Embryonic facial prominence (tissue), 1 donor: ENCODE results near the gene CLDN4.
"Not testable (repeated sequence)": the region's sequence is repeated elsewhere in the genome, so short reads cannot be mapped to it uniquely, and the experiment has no call there.

Experiments
- DNase-seq: peaks from one replicate; pipeline ENCODE4 v3.0.0-alpha.2; 2016; ENCODE audit errors: extremely low spot score

CLDN4 gene

DNA sequence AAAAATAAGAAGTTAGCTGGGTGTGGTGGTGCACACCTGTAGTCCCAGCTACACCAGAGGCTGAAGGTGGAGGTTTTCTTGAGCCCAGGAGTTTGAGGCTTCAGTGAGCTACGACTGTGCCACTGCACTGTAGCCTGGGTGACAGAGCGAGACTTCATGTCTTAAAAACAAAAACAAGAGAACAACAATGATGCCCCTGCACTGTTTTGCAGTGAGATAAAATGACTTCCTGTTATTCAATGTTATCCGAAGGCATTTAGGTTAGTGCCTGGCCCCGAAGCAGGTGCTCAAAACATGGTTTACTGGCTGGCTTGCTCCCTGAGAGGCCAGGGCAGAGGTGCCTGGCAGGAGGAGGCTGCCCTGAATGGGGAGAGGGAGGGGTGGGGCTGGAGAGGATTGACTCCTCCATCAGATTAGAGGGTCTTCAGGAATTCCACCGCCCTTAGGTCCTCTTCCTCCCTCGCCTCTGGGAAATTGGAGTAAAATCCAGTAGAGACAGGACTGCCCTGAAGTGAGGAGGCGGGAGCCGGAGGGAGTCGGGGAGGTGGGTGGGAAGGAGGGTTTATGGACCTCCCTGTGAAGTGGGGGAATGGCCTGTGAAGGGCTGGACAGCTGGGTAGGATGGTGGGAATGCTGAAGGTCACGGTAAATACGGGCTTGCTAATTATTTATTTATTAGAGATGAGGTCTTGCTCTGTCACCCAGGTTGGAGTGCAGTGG is 6.8 kb upstream of the CLDN4 start:
- DNase-seq: no peak

DNA sequence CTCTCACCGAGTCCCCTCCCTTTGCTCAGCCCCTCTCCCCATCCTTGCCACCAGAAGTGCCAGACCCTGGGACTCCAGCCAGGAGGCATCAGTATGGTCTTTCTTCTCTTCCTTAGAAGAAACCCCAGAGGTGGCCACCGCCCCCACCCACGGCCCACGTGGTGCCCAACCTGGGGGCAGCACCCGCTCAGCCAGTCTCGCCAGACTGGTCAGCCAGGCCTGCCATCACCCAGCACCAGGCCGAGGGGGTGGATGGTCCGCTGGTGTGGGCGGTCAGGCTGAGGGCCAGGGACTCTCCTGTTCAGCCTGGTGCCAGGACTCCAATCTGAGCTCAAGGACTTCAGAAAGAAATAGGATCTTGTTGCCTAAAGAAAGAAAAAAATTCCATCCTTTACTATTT is 5.8 kb upstream of the CLDN4 start:
- DNase-seq: no peak

DNA sequence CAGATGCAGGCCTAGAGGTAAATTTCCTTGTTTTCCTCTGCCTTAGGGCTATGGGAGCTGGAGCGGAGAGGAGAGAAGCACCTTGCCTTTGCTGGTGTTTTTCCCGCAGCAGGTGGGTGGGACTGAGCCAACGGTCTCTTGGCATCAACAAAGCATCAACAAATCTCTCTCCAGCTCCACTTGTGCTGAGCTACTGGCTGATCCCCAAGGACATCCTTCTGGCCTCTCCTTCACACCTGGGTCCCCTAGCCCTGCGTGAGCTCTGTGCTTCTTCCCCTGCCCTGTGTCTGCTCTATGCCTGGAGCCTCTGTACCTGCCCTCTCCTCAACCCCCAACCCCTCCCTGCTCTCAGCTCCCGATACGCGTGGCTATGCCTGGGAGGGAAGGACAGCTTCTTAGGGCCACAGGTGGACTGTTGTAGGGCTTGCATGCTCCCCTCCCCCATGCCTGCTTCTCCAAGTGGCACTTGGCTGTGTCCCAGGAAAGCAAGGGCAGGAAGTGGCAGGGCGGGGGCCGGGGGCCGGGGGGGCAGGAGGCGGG is 3.2 kb upstream of the CLDN4 start:
- no peak for DNase-seq

DNA sequence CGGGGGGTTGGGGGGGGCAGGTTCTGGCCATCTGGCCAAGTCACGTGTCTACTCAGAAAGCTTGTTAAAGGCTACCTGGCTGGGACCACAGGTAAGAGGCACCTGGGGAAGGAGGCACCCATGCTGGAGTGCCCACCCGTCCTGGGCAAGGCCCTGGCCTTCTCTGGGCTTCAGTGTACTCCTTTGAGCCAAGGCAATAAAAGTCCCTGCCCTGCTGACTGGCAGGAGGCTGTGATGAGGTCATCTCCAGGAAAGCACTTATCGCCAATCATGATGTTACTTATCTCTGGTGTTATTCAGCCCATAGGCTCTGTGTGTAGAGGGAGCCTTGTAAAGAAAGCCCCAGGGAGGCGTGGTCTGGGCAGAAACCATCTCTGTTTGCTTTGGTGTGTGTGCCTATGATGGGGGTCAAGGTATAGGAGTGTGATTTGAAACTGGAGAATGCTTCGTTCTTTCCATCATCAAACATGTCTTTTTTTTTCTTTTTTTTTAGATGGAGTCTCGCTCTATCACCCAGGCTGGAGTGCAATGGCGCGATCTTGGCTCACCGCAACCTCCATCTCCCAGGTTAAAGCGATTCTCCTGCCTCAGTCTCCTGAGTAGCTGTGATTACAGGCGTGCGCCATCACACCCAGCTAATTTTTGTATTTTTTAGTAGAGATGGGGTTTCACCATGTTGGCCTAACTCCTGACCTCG is 2.5 kb upstream of the CLDN4 start:
- no peak for DNase-seq

DNA sequence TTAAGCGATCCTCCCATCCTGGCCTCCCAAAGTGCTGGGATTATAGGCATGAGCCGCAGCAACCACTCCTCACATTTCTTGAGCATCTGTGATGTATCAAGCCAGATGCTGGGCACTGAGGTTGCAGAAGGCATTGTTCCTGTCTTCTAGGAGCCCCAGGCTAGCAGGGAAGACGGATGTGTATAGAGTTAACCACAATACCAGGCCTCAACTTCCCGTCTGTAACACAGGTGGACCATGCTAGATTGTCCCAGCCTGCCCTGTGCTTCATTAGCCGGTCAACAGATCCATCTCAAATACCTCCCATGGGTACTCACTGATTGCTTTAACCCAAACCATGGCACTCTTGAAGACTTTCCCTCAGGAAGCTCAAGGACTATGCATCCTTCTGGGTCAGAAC is 1.8 kb upstream of the CLDN4 start:
- DNase-seq: no peak

DNA sequence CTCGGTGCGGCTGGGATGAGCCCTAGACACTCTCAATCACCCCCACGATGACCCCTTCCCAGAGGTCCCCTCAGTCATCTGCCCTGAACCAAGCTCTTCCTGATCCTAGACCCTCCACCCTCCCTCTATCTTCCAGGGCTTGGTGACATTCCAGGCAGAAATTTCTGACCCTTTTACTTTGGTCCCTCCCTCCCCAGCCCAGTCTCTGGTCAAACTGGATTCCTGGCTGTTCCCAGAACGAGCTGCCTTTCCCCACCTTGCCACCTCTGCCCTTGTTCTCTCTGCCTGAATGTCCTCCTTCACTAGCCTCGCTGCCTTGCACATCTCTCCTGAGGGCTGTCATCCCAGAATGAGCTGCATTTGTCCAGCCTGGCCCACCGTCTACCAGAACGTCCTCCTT is 1.3 kb upstream of the CLDN4 start:
- no peak for DNase-seq

DNA sequence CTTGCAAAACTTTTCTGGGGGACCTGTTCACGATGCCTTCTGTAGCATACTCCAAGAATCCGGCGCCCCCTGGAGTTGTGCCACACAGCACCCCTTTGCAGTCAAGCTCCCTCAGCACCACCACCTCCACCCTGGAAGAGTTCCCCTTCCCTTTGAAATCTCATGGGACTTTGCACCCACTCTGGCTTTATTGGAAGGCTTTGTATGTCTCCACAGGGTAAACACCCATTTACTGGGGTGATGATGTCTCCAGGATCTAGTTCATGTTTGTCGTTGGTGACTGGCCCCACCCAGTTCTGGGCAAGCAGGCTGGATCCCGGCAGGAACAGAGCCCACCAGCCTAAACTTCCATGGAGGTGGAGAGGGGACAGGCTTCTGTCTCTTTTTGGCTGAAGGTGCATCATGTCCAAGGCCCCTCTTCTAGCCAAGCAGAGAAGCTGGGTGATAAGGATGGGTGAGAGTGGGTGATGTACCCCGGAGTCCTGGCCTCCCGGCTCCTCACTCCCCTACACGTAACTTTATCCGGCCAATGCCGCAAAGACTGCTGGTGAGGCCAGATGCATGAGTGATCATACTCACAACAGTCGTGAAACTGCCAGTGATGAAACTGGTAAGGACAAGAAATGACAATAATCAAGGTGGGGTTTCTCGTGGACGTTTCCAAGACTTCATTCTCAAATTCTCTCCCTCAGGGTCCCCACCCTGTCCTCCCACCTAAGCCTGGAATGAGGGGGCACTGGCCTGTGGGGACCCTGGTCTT is 695 bp upstream of the CLDN4 start:
- no peak for DNase-seq

DNA sequence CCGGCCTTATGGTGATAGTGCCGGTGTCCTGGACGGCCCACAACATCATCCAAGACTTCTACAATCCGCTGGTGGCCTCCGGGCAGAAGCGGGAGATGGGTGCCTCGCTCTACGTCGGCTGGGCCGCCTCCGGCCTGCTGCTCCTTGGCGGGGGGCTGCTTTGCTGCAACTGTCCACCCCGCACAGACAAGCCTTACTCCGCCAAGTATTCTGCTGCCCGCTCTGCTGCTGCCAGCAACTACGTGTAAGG is 713 bp downstream of the CLDN4 start:
- DNase-seq: no peak

DNA sequence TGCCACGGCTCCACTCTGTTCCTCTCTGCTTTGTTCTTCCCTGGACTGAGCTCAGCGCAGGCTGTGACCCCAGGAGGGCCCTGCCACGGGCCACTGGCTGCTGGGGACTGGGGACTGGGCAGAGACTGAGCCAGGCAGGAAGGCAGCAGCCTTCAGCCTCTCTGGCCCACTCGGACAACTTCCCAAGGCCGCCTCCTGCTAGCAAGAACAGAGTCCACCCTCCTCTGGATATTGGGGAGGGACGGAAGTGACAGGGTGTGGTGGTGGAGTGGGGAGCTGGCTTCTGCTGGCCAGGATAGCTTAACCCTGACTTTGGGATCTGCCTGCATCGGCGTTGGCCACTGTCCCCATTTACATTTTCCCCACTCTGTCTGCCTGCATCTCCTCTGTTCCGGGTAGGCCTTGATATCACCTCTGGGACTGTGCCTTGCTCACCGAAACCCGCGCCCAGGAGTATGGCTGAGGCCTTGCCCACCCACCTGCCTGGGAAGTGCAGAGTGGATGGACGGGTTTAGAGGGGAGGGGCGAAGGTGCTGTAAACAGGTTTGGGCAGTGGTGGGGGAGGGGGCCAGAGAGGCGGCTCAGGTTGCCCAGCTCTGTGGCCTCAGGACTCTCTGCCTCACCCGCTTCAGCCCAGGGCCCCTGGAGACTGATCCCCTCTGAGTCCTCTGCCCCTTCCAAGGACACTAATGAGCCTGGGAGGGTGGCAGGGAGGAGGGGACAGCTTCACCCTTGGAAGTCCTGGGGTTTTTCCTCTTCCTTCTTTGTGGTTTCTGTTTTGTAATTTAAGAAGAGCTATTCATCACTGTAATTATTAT is 1.2 kb downstream of the CLDN4 start:
- no peak for DNase-seq

DNA sequence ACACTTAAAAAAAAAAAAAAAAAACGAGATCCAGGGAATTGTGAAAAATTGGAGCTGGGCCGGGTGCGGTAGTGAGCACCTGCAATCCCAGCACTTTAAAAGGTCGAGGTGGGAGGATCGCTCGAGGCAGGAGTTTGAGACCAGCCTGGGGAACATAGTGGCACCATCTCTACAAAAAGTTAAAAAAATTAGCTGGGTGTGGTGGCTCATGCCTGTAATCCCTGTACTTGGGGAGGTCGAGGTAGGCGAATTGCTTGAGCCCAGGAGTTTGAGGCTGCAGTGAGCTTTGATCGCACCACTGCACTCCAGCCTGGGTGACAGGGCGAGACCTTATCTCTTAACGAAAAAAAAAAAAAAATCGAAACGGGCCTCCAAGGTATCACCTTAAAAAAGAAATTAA is 2.0 kb downstream of the CLDN4 start:
- DNase-seq: no peak

DNA sequence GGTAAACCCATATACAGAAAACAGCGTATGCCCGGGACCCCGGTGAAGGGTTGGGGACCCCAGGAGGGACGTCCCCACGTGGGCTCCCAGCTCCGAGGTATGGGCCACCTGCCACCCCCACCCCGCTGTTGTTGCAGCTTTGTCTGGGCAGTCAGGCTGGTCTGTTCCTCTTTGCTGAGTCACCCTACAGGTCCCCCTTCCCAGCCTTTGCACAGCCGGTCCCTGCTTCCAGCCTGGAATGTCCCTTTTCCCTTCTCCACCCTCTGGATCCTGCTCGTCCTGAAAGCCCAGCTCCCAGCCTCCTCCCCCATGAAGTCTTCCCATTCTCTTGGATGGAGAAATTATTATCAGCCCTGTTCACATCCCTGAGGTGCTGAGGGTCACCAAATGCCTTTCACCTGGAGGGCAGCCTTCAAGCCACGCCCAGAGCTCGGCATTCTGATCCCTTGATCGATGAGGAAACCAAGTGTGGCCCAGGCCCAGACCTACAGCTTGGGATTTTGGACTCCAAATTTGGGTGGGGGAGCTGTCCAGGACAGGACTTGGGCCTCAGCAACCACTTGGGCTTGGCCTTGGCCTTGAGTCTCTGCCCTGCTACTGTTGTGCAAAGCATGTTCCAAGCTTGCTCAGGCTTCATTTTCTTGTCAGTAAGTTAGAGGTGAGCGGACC is 2.6 kb downstream of the CLDN4 start:
- DNase-seq: no peak

DNA sequence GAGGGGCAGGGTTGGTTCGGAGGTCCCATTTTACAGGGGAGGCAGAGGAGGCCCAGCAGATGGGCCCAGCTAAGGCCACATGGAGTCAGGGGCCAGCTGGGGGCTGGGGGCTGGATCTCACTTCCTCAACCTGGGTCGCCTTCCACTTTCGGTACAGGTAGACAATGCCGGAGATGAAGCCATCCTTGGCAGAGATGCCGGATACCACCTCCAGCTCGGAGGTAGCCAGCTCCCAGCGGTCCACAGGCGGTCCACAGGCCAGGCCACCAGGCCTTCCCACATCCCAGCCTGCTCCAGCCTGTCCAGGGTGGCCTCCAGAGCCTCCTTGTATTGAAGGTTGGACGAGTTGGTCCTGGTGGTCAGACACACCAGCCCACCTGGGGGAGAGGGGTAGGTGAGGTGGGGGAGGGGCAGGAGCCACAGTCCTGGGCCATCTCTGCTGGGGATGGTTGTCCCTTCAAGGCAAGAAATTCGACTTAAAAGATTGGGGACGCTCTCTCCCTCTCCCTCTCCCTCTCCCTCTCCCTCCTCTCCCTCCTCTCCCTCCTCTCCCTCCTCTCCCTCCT is 3.9 kb downstream of the CLDN4 start:
- no peak for DNase-seq

DNA sequence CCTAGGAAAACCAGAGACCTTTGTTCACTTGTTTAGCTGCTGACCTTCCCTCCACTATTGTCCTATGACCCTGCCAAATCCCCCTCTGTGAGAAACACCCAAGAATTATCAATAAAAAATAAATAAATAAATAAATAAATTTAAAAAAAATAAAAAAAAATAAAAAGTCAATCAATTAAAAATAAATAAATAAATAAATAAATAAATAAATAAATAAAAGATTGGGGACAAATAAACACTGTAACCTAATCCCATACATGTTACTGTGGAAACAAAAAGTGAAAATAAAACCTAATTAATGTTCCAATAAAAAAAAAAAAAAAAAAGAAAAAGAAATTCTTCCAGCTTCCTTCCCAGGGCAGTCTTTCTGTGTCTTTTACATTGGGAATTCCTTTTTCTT is 6.4 kb downstream of the CLDN4 start:
- DNase-seq: not testable (repeated sequence)

DNA sequence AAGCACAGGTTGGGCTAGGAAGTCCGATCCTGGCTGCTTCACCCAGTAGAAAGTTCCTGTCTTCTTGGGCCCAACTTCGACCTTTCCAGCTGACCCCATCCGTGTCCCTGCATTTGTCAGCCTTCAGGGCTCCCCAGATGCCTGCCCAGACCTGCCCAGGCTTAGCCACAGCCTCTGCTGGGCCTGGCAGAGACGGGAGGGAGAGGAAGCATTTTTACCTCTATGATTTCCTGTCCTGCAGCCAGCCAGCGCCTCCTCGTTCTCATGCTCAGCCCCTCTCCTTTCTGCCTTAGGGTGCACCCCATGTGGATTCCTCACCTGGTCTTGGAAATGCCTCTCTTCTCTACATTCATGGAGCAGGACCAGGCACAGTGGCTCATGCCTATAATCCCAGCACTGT is 7.8 kb downstream of the CLDN4 start:
- no peak for DNase-seq

DNA sequence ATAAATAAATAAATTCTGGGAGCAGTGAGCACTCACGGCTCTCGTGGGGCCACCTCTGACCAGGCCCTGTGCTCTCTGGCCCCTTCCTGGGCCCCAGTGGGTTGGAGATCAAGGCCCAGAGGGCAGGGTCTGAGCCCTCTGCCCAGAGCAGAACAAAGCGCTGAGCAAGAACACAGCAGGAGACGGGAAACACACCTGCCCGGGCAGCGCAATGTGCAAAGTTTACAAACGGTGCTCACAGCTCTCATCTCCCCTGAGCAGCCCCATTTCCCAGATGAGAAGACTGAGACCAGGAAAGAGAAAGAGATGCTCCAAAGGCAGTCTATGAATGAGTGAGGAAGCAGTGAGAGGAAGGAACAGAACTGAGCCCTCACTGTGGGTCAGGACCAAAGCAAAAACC is 8.5 kb downstream of the CLDN4 start:
- DNase-seq: no peak

DNA sequence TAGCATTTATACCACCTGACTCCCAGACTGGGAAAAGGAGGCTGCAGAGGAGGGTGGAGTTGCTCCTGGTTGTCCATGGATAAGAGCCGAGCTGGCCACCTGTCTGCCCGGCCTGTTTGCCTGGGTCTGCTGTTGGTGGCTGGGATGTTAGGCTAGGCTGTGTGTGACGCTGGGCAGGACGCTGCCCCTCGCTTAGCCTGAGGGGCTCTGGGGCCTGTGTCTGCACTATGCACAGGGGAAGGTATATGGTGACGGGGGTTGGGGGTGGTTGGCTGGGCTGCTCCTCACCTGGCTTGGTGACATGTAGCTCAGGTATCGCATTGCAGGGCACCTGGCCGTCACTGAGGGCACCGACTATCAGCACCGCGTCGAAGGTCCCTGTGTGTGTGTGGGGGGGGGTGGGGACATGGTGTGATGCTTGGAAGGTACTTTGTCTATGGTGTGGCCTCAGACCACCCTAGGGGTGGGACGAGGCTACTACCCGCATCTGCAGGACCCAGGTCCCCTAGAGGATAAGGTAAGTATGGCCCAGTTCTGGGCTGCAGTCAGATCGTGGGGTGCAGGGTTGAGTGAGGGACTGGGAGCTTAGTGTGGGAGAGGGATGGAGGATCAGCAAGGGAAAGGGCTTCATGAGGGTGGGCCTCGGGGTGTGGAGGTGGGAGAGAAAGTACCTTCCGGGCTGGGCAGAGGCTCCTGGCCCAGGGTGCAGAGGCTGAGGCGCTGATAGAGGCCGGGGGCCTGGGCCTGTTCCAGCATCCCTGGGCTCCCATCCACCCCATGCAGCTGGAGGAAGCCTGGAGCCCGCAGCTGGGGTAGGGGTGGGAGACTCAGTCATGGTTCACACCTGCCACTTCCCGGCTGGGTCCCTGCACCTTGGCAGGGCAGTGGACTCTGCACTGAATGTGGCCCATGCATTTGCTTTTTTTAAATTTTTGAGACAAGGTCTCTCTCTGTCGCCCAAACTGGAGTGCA is 9.2 kb downstream of the CLDN4 start:
- DNase-seq: no peak

DNA sequence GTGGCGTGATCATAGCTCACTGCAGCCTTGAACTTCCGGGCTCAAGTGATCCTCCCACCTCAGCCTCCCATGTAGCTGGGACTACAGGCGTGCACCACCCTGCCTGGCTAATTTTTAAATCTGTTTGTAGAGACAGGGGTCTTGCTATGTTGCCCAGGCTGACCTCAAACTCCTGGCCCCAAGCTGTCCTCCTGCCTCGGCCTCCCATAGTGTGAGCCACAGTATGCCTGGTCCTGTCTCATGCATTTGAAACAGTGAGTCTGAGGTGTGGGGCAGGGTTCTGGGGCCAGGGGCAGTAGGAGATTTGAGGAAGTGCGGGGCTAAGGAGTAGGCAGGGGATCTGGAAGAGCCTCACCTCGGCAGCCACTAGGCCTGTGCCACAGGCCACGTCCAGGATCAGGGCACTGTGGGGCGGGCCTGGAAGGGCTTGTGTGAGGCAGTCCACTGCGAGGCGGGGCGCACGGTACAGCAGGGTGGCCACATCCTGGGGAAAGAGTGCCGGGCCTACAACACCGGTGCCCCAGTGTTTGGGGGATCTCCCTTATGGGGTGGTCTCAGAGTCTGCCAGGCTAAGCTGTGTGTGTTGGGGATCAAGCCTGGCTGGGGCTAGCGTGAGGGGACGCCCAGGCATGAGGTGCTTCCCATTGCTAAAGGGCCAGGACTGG is 10.1 kb downstream of the CLDN4 start:
- no peak for DNase-seq

DNA sequence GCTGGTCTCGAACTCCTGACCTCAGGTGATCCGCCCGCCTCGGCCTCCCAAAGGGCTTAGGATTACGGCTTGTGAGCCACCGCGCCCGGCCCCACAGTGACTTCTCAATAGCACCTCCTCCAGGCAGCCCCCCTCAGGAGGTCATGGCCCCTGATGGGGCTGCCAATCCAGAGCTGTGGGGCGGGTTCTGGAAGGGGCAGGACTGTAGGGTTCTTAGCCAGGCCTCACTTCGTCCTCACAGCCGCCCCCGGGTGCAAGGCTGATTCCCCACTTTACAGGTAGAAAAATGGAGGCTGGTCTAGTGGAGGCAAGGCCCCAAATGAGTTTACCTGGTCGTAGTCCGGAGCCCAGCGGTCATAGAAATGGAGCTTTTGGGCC is 10.9 kb downstream of the CLDN4 start:
- DNase-seq: no peak
